ENCODE measurements around the gene CSNK1D. TPM values are rescaled to one million over a fixed set of nuclear protein-coding genes. Genes with fewer than 3 reads are reported as not detected.

Gene CSNK1D
- polyA plus RNA-seq, 4 donors, result 111 to 148 (median 137) TPM

DNA sequence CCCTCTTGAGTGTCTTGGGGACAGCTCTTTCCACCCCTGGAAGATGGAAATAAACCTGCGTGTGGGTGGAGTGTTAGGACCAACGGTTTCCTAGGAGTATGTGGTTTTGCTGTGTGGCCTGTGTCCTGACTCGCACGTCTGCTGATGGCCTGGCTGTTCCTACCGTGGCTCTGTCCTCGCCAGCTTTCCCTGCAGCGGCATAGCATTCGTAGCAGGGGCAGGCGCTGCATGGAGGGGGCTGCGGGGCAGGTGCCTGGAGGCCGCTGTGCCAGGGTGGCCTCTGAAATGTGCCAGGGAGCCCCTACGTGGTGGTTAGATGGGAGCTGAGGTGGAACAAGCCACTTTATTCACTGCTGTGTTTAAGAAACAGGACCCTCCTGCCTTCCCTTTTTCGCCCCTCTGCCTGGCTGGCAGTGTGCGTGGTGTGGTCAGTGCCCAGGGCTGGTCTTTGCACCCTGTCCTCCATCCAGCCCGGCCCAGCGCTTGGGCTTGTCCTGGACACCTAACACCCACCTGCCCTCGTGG is 34.0 kb downstream of the CSNK1D start:
- no peak overlapping the region for H3K4me3 ChIP-seq (ENCODE audit: low read depth in 1 of 3, low read length in 3 of 3)
- WGBS, 3 donors, result 81 to 82% (median 82%) methylated on average over 17 of the region's 17 CpGs

GRCh38 chr17:82238472-82239201 is 34.9 kb downstream of the CSNK1D start:
- no peak for FAIRE-seq

More for the DNA sequence above, 34.0 kb downstream of the CSNK1D start:
- Histone ChIP-seq H3K27ac (ENCODE audit: low read depth in 1 of 3, low read length in 2 of 3) (peak overlapping the region in 1 of 3 donors; percentile 42), H3K9me3 (ENCODE audit: control insufficient read depth in 2 of 2, insufficient read depth in 1 of 2, low read depth in 1 of 2, low read length in 1 of 2) (no peaks in the 10 kb centered on the region), H3K27me3 (ENCODE audit: control insufficient read depth in 3 of 3, insufficient read depth in 3 of 3, low read length in 3 of 3) (no peaks in the 10 kb centered on the region), H3K36me3 (ENCODE audit: control insufficient read depth in 3 of 3, insufficient read depth in 2 of 3, low read depth in 1 of 3, low read length in 3 of 3) (peaks cover 11 to 96% (median 16%) of the 10 kb centered on the region in 3 donors), H3K4me1 (ENCODE audit: control insufficient read depth in 3 of 3, insufficient read depth in 2 of 3, low read depth in 1 of 3, low read length in 2 of 3) (peaks cover 0 to 56% (median 2%) of the 10 kb centered on the region in 3 donors)
- DNase-seq, result no peak
- FAIRE-seq, result no peak

DNA sequence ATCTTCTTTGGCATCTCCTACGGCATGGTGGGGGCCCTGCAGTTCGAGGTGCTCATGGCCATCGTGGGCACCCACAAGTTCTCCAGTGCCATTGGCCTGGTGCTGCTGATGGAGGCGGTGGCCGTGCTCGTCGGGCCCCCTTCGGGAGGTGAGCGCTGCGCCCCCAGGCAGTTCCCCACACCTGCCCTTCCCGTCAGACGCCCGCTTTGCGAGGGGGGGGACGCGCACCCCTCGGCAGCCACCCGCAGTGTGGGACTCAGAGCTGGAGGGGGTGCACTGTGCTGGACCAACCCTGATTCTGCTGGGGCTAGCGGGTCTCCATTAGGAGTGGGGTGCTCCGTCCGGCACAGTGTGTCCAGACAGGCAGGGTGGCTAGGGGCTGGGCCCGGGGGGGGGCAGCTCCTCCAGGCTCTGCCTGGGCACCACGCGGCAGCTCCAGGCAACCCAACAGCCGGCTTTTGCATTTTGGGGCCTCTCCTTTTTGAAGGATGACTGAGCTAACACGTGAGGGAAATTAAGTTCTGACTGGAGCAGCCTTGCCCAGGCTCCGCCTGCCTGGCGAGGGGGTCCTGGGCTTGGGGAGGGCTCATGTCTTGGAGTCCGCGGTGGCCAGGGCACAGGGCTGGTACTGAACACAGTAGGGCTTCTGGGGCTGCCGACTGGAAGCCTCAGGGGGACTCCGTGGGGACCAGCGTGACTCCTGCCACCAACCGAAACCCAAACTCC is 35.6 kb downstream of the CSNK1D start:
- no peak for DNase-seq
- WGBS, 3 donors, result 79 to 83% (median 80%) methylated on average over 33 to 34 of the region's 34 CpGs
- H3K4me3 ChIP-seq (ENCODE audit: low read depth in 1 of 3, low read length in 3 of 3), result no peak overlapping the region
- H3K27ac ChIP-seq (ENCODE audit: low read depth in 1 of 3, low read length in 2 of 3), result peak overlapping the region in 1 of 3 donors; percentile 6
- H3K36me3 ChIP-seq (ENCODE audit: control insufficient read depth in 3 of 3, insufficient read depth in 2 of 3, low read depth in 1 of 3, low read length in 3 of 3), result peaks cover 3 to 90% (median 5%) of the 10 kb centered on the region in 3 donors
- peaks cover 0 to 61% (median 2%) of the 10 kb centered on the region in 3 donors for H3K4me1 ChIP-seq (ENCODE audit: control insufficient read depth in 3 of 3, insufficient read depth in 2 of 3, low read depth in 1 of 3, low read length in 2 of 3)
- FAIRE-seq, result no peak
- no peaks in the 10 kb centered on the region for H3K9me3 ChIP-seq (ENCODE audit: control insufficient read depth in 2 of 2, insufficient read depth in 1 of 2, low read depth in 1 of 2, low read length in 1 of 2)
- H3K27me3 ChIP-seq (ENCODE audit: control insufficient read depth in 3 of 3, insufficient read depth in 3 of 3, low read length in 3 of 3), result no peaks in the 10 kb centered on the region

More at GRCh38 chr17:82238472-82239201, 34.9 kb downstream of the CSNK1D start:
- peak; percentile 86 to 93 for DNase-seq
- Histone ChIP-seq H3K4me1 (ENCODE audit: control insufficient read depth in 3 of 3, insufficient read depth in 2 of 3, low read depth in 1 of 3, low read length in 2 of 3) (peaks cover 0 to 56% (median 2%) of the 10 kb centered on the region in 3 donors), H3K36me3 (ENCODE audit: control insufficient read depth in 3 of 3, insufficient read depth in 2 of 3, low read depth in 1 of 3, low read length in 3 of 3) (peaks cover 8 to 92% (median 8%) of the 10 kb centered on the region in 3 donors), H3K9me3 (ENCODE audit: control insufficient read depth in 2 of 2, insufficient read depth in 1 of 2, low read depth in 1 of 2, low read length in 1 of 2) (no peaks in the 10 kb centered on the region), H3K27me3 (ENCODE audit: control insufficient read depth in 3 of 3, insufficient read depth in 3 of 3, low read length in 3 of 3) (no peaks in the 10 kb centered on the region), H3K4me3 (ENCODE audit: low read depth in 1 of 3, low read length in 3 of 3) (peak overlapping the region in 1 of 3 donors; percentile 21), H3K27ac (ENCODE audit: low read depth in 1 of 3, low read length in 2 of 3) (peak overlapping the region in 2 of 3 donors; percentile 9 to 42)
- WGBS, 3 donors, result 7 to 29% (median 13%) methylated on average over 31 to 33 of the region's 33 CpGs

DNA sequence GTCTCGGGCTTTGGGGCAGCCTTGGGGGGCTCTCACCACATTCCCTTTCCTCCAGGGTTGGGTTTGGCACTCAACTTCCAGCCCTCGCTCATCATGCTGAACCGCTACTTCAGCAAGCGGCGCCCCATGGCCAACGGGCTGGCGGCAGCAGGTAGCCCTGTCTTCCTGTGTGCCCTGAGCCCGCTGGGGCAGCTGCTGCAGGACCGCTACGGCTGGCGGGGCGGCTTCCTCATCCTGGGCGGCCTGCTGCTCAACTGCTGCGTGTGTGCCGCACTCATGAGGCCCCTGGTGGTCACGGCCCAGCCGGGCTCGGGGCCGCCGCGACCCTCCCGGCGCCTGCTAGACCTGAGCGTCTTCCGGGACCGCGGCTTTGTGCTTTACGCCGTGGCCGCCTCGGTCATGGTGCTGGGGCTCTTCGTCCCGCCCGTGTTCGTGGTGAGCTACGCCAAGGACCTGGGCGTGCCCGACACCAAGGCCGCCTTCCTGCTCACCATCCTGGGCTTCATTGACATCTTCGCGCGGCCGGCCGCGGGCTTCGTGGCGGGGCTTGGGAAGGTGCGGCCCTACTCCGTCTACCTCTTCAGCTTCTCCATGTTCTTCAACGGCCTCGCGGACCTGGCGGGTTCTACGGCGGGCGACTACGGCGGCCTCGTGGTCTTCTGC is 36.3 kb downstream of the CSNK1D start:
- FAIRE-seq, result no peak
- no peaks in the 10 kb centered on the region for H3K27me3 ChIP-seq (ENCODE audit: control insufficient read depth in 3 of 3, insufficient read depth in 3 of 3, low read length in 3 of 3)
- H3K27ac ChIP-seq (ENCODE audit: low read depth in 1 of 3, low read length in 2 of 3), result peak overlapping the region in 1 of 3 donors; percentile 88
- no peak overlapping the region for H3K4me3 ChIP-seq (ENCODE audit: low read depth in 1 of 3, low read length in 3 of 3)
- WGBS, 3 donors, result 91 to 93% (median 92%) methylated on average over 55 to 59 of the region's 59 CpGs
- peaks cover 0 to 59% (median 2%) of the 10 kb centered on the region in 3 donors for H3K4me1 ChIP-seq (ENCODE audit: control insufficient read depth in 3 of 3, insufficient read depth in 2 of 3, low read depth in 1 of 3, low read length in 2 of 3)
- peaks cover 0 to 83% (median 5%) of the 10 kb centered on the region in 3 donors for H3K36me3 ChIP-seq (ENCODE audit: control insufficient read depth in 3 of 3, insufficient read depth in 2 of 3, low read depth in 1 of 3, low read length in 3 of 3)
- no peaks in the 10 kb centered on the region for H3K9me3 ChIP-seq (ENCODE audit: control insufficient read depth in 2 of 2, insufficient read depth in 1 of 2, low read depth in 1 of 2, low read length in 1 of 2)
- DNase-seq, result no peak

GRCh38 chr17:82236142-82236971 is 37.1 kb downstream of the CSNK1D start:
- no peak for FAIRE-seq
- H3K4me3 ChIP-seq (ENCODE audit: low read depth in 1 of 3, low read length in 3 of 3), result no peak overlapping the region

GRCh38 chr17:82235775-82236141 is 37.7 kb downstream of the CSNK1D start:
- H3K4me3 ChIP-seq (ENCODE audit: low read depth in 1 of 3, low read length in 3 of 3), result no peak overlapping the region
- H3K4me1 ChIP-seq (ENCODE audit: control insufficient read depth in 3 of 3, insufficient read depth in 2 of 3, low read depth in 1 of 3, low read length in 2 of 3), result peaks cover under 1 to 58% (median 2%) of the 10 kb centered on the region in 3 donors
- no peaks in the 10 kb centered on the region for H3K9me3 ChIP-seq (ENCODE audit: control insufficient read depth in 2 of 2, insufficient read depth in 1 of 2, low read depth in 1 of 2, low read length in 1 of 2)
- peaks cover 0 to 69% (median 5%) of the 10 kb centered on the region in 3 donors for H3K36me3 ChIP-seq (ENCODE audit: control insufficient read depth in 3 of 3, insufficient read depth in 2 of 3, low read depth in 1 of 3, low read length in 3 of 3)
- no peaks in the 10 kb centered on the region for H3K27me3 ChIP-seq (ENCODE audit: control insufficient read depth in 3 of 3, insufficient read depth in 3 of 3, low read length in 3 of 3)
- DNase-seq, result peak; percentile 35 to 84
- H3K27ac ChIP-seq (ENCODE audit: low read depth in 1 of 3, low read length in 2 of 3), result peak overlapping the region in 2 of 3 donors; percentile 17 to 88
- 37 to 70% (median 52%) methylated on average over 11 to 15 of the region's 15 CpGs for WGBS, 3 donors
- FAIRE-seq, result no peak

More at GRCh38 chr17:82236142-82236971, 37.1 kb downstream of the CSNK1D start:
- Histone ChIP-seq H3K36me3 (ENCODE audit: control insufficient read depth in 3 of 3, insufficient read depth in 2 of 3, low read depth in 1 of 3, low read length in 3 of 3) (peaks cover 0 to 75% (median 5%) of the 10 kb centered on the region in 3 donors), H3K27ac (ENCODE audit: low read depth in 1 of 3, low read length in 2 of 3) (peak overlapping the region; percentile 17 to 88 (median 27)), H3K4me1 (ENCODE audit: control insufficient read depth in 3 of 3, insufficient read depth in 2 of 3, low read depth in 1 of 3, low read length in 2 of 3) (peaks cover 0 to 59% (median 2%) of the 10 kb centered on the region in 3 donors), H3K27me3 (ENCODE audit: control insufficient read depth in 3 of 3, insufficient read depth in 3 of 3, low read length in 3 of 3) (no peaks in the 10 kb centered on the region), H3K9me3 (ENCODE audit: control insufficient read depth in 2 of 2, insufficient read depth in 1 of 2, low read depth in 1 of 2, low read length in 1 of 2) (no peaks in the 10 kb centered on the region)
- peak; percentile 79 to 84 for DNase-seq
- WGBS, 3 donors, result 33 to 43% (median 38%) methylated on average over 36 to 44 of the region's 44 CpGs

DNA sequence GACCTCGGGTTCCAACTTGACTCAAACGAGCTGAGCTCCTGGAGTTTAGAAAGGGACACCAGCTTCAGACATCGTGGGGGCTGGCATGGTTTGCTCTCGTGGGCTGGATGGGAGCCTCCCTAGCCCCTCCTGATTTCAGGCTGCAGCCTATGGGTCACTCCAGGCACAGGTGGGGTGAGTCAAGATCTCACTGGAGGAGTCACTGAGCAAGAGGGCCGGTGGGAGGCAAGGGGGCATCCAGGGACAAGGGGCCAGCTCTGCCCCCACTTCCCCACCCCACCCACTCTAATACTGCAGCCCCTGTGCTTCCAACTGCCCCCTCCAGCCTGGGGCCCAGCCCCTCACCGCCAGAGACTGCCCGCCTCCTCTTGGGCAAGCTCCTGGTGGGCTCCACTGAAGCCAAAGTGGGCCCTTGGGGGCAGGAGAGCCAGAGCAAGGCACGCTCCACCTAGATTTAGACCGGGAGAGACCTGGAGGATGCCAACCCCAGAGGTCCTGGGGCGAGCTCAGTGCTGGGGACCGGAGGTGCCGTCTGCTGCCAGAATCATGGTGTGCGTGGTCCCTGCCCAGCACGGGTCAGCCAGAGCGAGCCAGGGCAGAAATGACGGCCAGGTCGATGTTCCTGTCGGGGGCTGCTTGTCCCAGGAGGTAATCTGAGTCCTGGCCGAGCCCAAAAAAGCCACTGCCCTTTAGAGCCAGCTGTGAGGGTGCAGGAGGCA is 38.3 kb downstream of the CSNK1D start:
- H3K27ac ChIP-seq (ENCODE audit: low read depth in 1 of 3, low read length in 2 of 3), result peak overlapping the region in 1 of 3 donors; percentile 88
- H3K4me1 ChIP-seq (ENCODE audit: control insufficient read depth in 3 of 3, insufficient read depth in 2 of 3, low read depth in 1 of 3, low read length in 2 of 3), result peaks cover 2 to 61% (median 6%) of the 10 kb centered on the region in 3 donors
- no peaks in the 10 kb centered on the region for H3K27me3 ChIP-seq (ENCODE audit: control insufficient read depth in 3 of 3, insufficient read depth in 3 of 3, low read length in 3 of 3)
- WGBS, 3 donors, result 71 to 83% (median 79%) methylated on average over 19 of the region's 19 CpGs
- peaks cover 0 to 4% of the 10 kb centered on the region in 2 donors for H3K9me3 ChIP-seq (ENCODE audit: control insufficient read depth in 2 of 2, insufficient read depth in 1 of 2, low read depth in 1 of 2, low read length in 1 of 2)
- DNase-seq (no peak), FAIRE-seq (no peak)
- H3K36me3 ChIP-seq (ENCODE audit: control insufficient read depth in 3 of 3, insufficient read depth in 2 of 3, low read depth in 1 of 3, low read length in 3 of 3), result peaks cover 0 to 63% (median 5%) of the 10 kb centered on the region in 3 donors
- no peak overlapping the region for H3K4me3 ChIP-seq (ENCODE audit: low read depth in 1 of 3, low read length in 3 of 3)
